Loucy (cell line): ENCODE results near the gene ABCC8.

Experiments used
- CTCF ChIP-seq: fragments of 200-600 bp; sonication (generic); conservative IDR thresholded peaks from 2 replicates; pipeline ENCODE4 v1.5.1; 2014; ENCODE audit warnings: mild to moderate bottlenecking, antibody characterized with exemption, low read length
- EZH2phosphoT487 ChIP-seq: fragments of 200-600 bp; IDR thresholded peaks from 2 replicates; pipeline ENCODE4 v1.6.1; 2018; ENCODE audit warnings: antibody characterized with exemption, mild to moderate bottlenecking, moderate library complexity, borderline replicate concordance

- TF ChIP-seq CTCF (no peak), EZH2phosphoT487 (no peak)
Observed at GRCh38 chr11:17376493-17376892, 100.2 kb downstream of the ABCC8 start.
